HG03565 (cell line): Measurements from ENCODE around the gene CENPP.

ENCODE experiments used
- ATAC-seq: cut with Tn5 transposase; IDR thresholded peaks from one replicate; pipeline ENCODE4 v1.9.1; 2021; ENCODE audit warnings: mild to moderate bottlenecking, moderate library complexity; ENCODE audit not compliant: unreplicated experiment

The CENPP gene

DNA sequence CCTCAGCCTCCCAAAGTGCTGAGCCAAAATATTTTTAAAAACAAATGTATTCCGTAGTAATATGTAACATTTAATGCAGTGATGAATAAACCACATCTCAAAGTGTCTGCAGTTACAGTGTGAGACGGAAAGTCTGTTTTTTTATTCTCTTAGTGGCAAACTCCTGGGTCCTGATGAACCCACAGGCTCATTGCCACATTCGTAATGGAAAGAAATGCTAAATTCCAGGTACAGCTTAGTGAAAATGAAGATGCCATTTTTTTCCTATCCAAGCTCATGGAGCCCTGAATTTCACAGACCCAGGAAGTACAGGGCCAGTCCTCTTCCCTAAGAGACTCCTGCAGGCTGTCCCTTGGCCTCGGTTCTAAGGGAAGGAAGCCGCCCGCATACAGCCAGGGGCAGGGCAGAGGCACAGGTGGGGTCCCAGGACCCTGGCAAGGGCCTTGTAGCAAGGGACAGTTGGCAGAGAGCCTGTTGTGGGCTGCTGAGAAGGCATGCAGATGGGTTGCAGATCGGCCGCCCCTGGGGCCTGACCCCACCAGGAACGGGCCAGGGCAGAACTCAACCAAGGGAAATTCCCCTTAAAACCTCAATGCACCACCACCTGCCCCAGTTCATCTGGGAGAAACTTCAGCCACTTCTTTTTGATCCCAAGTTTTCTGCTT is 308.0 kb downstream of the CENPP start:
- no peak for ATAC-seq

DNA sequence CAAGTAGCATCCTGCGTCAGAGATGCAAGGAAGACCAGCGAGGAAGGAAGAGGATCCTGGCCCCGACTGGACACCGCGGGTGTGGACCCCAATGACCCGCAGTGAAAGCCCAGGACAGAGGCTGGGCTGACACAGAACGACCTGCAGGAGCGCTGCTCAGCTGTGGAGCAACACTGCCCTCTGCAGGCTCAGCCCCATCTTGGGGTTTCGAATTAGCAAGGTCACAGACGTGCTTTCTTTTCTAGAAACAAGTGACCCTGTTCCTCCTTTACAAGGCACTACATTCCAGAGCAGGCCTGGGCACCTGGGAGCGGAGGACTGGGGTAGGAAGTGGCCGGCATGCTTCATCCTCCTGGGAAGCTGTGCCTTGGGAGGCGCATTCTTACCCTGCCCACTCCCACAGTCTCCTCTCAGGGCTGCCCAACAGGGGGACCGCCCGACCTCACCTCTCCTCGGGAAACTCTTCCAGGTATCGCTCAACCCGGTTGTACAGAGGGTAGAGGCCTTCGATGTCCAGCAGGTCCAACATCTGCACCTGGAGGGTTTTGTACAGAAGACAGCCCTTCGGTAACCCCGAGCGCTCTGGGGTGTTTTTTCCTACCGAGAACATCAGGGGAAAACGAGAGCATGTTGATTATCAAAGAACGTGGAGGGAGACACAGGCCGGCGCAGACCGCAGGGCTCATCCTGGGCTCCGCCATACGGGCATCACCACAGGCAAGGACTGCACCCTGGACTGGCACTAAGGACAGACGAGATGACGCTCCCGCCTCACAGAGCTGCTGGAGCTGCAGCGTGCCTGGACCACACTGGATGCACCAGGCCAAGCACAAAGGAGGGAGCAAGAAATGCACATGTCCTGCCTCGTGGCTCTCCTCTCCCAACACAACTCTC is 309.2 kb downstream of the CENPP start:
- peak; percentile 56 for ATAC-seq

DNA sequence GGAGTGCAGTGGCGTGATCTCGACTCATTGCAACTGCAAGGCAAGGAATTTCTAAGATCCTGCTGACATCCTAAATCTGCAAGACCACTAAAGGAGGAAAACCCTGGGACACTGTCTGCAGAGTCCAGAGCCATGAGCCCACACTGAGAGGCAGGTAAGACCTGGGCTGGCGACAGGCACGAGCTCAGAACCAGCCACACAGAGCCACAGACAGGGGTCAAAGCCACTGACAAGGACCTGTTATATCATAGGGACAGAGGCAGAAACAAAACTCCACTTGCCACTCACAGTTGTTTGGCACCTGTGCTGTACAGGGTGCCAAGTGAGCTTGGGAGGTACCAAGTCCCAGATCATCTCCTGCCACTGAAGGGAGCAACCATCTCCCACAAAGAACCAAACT is 310.0 kb downstream of the CENPP start:
- ATAC-seq = no peak

DNA sequence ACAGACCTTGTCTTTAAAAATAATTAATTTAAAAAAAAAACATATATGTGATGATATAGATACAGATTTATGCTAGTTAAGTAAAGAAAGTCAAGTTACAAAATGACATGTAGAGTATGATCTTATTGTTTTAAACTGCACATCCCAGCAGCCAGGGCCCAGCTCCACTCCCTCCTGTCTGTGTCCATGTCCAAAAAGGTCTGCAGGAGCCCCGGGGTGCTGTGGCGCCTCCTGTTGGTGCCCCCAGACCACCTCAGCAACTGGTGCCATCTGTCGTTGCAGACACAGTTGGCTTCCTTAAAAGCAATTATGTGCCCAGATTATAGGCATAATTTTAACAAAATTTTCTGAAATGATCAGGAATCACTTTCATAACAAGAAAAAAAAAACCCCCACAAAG is 310.9 kb downstream of the CENPP start:
- ATAC-seq = no peak

DNA sequence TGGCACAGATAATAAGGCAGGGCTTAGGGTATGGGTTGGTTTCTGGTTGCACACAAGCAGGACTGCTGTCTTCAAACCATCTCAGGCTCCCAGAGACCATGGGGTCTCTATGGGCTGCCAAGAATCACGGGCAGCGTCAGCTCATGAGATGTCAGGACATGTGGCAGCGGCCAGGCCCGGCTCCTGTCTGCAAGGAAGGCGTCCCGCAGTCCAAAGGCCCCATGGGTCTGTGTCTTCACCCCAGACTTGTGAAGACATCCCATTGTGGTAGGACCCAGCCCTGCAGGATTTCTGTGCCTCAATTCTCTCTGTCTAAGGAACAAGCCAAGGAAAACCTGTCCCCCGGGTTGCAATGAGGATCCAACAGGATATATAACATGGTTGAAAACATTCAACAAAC is 311.6 kb downstream of the CENPP start:
- ATAC-seq = no peak

DNA sequence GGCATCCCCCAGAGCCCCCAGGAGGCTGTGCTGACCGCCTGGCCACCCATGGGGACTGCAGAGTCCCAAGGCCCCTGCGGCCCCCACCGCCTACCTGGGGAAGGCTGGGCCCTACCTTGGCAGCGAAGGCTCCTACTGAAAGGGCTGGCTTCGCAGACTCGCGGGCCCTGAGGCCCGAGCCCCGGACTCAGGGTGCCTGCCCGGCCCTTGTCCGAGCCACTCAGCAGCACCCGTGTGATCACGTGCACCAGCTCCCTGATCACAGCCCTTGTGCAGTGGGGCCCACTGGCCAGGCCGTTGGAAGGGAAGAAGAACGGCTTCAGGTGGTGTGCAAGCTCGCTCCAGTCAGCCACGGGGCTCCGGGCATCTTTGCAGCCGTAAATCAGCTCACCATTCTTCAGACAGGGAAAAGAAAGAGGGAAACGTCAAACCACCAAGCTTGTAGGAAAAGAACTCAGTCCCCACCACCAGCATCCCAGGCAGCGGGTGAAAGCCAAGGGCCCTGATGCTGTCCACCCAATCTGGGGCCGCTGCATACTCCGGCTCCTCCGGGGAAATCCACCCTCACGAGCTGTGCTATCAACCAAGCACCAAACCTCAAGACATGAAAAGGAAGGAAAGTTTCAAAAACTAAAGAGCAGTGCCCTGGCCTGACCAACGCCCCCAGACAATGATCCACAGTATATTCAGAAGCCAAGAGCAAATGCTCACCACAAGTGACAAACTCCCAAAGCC is 312.3 kb downstream of the CENPP start:
- ATAC-seq = no peak

DNA sequence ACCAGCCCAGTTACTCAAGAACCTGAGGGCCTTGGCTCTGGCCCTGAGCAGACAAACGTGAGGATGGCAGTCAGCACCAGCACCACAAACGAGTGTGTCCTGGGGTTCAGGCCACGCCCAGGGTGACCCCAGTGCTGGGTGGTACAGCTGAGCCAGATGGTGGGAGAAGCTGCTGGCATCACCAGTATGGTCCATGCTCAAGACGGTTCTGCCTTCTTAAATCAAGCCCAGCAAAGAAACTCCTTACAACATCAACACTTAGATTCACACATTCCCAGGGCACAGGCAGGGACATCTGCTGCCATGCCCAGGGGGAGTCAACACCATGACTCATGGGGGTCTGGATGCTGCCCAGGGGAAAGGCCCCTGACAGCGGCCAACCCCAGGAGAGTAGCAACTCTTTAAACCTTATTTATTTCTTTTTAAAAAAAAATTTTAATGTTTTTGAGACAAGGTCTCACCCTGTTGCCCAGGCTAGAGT is 312.9 kb downstream of the CENPP start:
- no peak for ATAC-seq

DNA sequence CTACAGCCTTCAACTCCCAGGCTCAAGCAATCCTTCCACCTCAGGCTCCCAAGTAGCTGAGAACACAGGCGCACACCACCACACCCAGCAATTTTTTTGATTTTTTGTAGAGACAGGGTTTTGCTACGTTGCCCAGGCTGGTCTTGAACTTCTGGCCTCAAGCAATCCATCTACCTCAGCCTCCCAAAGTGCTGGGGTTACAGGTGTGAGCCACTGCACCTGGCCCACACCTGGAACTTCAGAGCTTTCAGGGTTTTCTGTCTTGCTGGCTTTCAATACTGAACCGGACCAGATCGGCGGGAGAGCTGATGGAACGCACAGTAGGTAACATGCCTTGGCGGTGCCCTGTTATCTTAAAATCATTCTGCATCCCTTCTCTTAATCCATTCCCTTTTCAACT is 313.4 kb downstream of the CENPP start:
- ATAC-seq = no peak

DNA sequence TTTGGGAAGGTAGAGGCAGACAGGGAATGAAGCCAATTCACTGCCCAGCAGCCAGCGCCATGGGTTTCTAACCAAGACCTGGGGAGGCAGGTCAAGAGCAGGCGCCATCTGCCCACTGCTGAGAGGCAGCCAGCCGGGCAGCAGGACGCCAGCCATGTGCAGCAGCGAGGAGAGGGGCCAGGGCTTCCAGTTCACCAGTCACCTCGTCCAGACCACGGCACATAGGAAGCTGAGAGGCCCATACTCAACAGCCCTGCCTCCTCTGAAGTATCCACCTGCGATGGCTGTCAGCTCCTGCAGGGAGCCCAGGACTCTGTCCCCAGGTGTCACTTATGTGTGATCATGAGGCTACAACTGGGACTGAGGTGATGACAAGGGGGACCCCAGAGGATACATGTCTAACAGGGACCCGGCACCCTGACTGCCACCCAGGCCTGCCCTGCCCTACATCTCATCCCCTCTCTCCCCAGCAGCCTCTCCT is 314.1 kb downstream of the CENPP start:
- ATAC-seq = no peak

DNA sequence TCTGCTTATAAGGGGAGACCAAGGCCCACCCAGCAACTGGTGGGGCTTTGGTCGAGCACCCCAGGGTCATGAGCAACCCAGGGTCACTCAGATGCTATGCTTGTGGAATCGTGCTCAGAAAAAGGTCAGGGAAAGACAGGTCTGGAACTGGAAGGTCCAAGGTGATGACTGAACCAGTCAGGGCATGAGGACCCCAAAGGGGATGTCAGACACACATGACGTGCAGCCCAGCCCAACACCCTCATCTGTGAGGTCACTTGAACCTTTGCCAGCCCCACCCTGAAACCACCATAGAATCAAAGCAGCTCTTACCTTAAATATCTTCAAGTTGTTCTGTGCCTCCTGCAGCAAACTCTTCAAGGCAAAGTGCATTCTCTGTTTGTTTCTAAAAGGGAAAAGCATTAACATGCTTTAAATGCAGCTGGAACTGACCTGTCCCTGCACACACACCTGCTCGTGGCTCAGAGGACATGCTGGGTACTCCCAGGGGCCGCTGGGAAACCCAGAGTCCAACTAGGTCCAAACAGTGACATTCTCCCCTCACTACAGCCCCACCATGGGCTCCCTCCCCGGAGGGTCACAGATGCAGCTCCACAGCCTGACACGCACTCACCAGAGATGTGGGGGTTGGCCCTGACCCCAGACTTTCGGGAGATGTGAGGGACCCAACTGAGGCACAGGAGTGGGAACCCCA is 314.8 kb downstream of the CENPP start:
- ATAC-seq = no peak

DNA sequence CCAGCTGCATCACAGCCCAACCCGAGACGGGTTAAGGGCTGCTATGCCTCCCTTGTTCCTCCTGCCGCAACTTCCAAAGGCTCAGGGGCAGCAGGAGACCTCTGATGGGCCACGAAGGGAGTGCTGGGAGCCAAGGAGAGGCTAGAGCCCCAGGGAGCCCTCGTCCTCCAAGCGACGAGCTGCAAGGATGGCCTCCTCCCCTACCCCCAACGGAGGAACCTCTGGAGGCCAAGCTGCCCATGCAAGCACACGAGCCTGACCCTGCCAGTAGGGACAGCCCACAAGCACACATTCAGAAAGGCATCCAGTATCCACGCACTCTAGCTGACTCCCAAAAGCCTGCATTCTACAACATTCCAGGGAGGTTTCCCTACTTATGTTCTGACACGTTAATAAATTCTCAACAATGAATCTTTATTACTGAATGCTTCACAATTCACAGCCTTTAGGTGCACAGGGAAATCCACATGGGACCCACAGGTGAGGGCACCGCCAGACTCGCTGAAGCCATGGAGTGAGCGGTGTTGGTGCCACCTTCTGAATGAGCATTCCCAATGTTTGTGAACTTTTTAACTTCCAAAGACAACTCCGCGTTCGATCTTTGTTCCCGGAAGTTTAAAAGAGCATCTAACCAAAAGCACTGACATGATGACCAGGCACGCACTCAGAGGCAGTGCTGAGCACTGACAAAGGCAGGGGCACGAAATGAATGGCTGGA is 315.5 kb downstream of the CENPP start:
- no peak for ATAC-seq

DNA sequence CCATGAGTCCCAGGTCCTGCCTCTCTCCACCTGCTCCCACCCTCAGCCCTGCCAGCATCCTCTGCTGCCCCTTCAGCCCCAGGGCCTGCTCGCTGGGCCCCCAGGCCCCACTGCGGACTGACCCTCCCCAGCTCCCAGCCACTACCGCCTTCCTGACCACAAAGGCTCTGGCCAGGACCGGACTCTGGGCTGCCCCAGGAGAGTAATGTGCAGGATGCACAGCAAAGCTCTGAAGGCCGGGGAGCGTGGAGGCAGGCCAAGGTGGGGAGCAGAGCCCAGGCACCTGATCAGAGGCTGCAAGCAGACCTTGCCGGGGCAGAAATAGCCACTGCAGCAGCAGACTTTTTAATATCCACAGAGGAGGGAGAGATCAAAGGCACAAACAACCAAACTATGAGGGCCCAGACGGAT is 316.3 kb downstream of the CENPP start:
- ATAC-seq = no peak

DNA sequence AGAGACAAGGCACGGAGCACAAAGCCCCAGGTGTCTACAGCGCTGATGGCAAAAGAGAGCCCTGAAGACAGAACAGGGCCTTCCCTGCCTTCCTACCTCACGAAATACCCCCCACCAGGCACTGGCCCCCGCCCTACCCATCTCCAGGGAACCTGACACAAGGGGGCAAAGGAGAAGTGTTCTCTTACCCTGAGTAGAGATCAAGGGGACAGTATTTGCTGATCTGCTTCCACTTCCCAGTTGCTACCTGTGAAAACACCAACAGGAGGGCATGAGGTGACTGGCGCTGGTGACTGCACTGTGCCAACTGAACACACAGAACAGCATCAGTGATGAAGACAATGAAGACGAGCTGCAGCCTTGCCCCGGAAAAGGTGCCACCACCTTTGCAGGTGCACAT is 316.8 kb downstream of the CENPP start:
- no peak for ATAC-seq

DNA sequence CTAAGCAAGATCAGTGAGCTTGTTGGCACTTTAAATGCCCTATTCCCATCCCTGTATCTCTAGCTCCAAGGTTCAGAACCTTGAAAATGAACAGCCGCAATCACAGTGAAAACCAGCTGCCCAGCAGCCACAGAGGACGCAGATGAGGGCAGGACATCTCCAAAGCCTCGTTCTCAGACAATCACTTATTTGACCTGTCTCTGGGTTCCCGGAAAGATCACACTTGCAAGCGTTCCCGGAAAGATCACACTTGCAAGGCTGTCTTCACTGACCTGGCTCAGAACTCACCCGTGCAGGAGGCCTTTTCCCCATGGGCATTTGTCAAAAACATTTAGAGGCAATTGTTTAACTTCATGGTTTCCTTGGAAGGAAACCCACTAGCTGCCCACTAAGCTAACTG is 318.5 kb downstream of the CENPP start:
- ATAC-seq = no peak

DNA sequence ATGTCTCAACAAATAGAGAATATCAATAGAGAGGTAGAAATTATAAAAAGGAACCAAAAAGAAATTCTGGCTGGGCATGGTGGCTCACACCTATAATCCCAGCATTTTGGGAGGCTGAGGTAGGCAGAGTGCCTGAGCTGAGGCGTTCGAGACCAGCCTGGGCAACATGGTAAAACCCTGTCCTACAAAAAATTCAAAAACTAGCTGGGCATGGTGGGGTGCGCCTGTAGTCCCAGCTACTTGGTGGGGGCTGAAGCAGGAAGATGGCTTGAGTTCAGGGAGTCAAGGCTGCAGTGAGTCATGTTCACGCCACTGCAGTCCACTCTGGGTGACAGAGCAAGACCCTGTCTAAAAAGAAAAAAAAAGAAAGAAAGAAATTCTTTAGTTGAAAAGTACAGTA is 319.3 kb downstream of the CENPP start:
- no peak for ATAC-seq

DNA sequence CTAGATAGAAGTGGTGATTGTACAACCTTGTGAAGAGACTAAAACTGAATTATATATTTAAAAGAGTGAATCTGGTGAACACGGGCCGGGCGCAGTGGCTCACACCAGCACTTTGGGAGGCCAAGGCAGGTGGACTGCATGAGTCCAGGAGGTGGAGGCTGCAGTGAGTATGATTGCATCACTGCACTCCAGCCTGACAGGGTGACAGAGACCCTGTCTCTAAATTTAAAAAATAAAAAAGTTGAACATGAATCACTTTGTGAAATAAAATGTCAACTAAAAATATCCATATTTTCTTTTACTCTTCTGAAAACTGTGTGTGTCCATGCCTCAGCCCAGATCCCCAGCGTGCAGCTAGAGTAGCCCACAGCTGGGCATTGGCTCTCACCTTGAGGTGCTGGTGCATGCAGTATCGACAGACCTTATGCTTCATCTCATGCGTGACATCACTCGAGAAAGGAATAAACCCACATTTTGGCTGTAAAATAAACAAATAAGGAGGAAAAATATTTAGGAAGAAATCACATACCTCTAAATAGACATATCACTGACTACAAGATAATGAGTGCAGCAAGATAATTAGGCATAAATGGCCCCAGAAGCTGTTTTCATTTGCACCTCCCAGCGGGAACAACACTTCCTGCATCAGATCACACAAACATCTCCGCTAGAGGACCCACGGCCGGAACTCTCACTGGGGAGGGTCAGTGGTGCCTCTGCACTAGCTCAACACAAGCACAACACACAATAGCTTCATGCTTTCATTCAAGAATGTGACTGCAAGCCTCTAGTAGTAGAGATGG is 322.1 kb downstream of the CENPP start:
- no peak for ATAC-seq

DNA sequence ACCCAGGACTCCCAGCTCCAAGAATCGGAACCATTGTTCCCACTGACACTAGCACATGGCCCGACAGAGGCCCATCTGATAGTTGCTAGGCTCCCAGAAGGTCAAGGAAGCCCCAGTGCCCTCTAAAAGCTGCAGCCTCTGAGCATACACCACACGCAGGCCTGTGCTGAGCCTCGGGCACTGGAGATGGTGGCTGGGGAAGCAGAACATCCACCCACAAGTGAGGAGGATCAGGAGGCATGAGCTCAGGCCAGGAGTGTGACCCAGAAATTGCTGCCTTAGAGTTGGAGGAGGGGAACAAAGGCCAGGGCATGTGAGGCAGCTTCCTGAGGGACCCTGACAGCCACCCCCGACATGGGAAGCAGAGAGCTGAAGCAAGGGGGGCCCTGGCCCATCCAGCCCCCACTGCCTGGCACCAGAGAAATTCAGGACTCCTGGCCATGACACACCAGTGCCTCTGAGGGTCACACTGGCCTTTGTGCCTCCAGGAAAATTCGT is 322.8 kb downstream of the CENPP start:
- ATAC-seq = no peak

DNA sequence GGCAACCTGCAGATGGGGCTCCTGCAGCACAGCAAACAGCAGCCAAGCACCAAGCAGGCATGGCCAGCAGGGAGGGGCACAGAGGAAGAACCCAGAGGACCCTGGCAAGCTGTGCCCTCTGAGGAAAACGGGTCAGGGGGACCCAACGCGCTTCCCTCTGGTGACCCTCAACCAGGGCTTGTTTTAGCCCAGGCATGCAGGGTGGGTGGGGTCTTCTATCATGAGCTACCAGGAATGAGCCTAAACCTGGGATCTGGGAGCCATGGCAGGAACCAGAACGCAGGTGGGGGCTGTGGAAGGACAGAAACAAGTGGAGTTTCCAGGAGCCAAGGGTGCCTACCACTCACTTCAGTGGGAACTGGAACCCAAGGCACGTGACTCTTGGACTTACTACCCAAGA is 323.3 kb downstream of the CENPP start:
- no peak for ATAC-seq

DNA sequence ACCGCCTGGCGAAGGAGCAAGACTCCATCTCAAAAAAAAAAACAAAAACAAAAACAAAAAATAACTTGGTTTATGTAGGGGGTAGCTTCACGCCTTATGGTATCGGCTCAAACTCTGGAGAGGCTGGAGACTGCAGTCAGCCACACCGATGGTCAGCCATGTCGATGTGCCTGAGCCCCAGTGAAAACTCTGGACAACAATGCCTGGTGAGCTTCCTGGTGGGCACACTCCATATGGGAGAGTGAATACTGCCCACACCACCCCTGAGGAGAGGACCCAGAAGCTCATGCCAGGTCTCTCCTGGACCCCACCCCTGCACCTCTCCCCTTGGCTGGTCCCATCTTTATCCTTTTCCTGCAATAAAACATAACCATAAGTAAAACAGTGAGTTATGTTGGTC is 324.5 kb downstream of the CENPP start:
- ATAC-seq = no peak
